ENCODE measurements around the gene TSPAN18. TPM values are rescaled to one million over a fixed set of nuclear protein-coding genes. Genes with fewer than 3 reads are reported as not detected.

The TSPAN18 gene
- total RNA-seq, 1 experiment from 2014 or later = not detected

DNA sequence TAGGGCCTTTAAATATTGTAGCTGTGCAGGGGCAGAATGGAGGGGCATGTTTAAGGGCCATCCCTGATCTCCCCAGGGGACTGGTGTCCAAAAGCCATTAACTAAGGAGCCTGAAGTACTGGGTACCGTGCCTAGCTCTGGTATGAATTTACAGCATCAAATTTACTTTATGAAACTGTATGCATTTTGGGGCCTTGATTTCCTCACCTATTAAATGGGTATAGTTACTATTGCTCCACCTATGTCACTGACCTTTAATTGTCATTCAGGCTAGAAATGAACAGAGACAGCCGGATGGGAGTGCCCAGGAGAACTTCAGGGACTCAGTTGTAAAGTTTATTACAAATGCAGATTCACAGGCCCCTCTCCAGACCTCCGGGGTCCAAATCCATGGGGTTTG, 235.7 kb downstream of the TSPAN18 start:
- CTCF ChIA-PET = no interaction called here

DNA sequence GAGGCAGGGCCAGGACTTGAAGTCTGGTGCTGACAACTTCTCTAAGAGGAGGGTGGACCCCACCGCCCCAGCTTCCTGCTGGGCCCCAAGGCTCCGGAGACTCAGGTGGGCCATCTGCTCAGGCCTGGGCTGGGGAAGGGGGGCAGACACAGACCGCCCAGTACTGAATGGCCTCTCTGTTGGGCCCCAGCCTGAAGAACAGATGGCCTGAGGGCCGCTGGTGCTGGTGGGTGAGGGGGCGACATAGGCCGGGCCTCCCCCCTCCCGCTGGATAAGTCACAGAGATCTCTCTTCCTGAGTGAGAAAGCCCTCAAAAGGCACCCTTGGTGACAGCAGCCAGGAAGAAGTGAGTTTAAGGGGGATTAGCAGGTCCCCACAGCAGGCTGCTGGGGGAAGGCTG, 236.4 kb downstream of the TSPAN18 start:
- Histone ChIP-seq H3K9ac (ENCODE audit: low read length) (no peak overlapping the region), H2AFZ (ENCODE audit: low read length) (no peak overlapping the region), H3K27me3 (ENCODE audit: low read length) (no peaks in the 10 kb centered on the region), H3K79me2 (ENCODE audit: low read length) (no peaks in the 10 kb centered on the region), H3K4me1 (ENCODE audit: insufficient read depth, low read length) (no peaks in the 10 kb centered on the region), H3K36me3 (ENCODE audit: low read depth, low read length) (no peaks in the 10 kb centered on the region), H3K4me3 (ENCODE audit: low read length) (no peak overlapping the region), H3K9me2 (replicated peaks; ENCODE audit: low read length) (no peaks in the 10 kb centered on the region), H3K27ac (ENCODE audit: low read length) (no peak overlapping the region), H3K4me2 (ENCODE audit: low read length) (no peak overlapping the region), H3K9me3 (ENCODE audit: low read length) (no peaks in the 10 kb centered on the region), H3F3A (ENCODE audit: low read length, unreplicated experiment) (no peaks in the 10 kb centered on the region), H4K20me1 (ENCODE audit: low read length) (no peaks in the 10 kb centered on the region)
- no TSS peak for BruUV-seq (replicated peaks)
- TF ChIP-seq EZH2phosphoT487 (IDR thresholded peaks at IDR 0.05; ENCODE audit: borderline replicate concordance, low read length) (no peak), EZH2 (IDR thresholded peaks at IDR 0.05; ENCODE audit: low read length, unreplicated experiment) (no peak)
- TF ChIP-seq, protein P1, sequence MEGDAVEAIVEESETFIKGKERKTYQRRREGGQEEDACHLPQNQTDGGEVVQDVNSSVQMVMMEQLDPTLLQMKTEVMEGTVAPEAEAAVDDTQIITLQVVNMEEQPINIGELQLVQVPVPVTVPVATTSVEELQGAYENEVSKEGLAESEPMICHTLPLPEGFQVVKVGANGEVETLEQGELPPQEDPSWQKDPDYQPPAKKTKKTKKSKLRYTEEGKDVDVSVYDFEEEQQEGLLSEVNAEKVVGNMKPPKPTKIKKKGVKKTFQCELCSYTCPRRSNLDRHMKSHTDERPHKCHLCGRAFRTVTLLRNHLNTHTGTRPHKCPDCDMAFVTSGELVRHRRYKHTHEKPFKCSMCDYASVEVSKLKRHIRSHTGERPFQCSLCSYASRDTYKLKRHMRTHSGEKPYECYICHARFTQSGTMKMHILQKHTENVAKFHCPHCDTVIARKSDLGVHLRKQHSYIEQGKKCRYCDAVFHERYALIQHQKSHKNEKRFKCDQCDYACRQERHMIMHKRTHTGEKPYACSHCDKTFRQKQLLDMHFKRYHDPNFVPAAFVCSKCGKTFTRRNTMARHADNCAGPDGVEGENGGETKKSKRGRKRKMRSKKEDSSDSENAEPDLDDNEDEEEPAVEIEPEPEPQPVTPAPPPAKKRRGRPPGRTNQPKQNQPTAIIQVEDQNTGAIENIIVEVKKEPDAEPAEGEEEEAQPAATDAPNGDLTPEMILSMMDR (conservative IDR thresholded peaks at IDR 0.05; ENCODE audit: low read depth, low read length) = no peak
- ChIA-PET CTCF (no interaction called here), POLR2A (ENCODE audit: unreplicated experiment) (no interaction called here)
- DNase-seq = no peak
- ATAC-seq = no peak
- intact Hi-C loops (cut with micrococcal nuclease) = no loop called here

More for the DNA sequence above, 235.7 kb downstream of the TSPAN18 start:
- Histone ChIP-seq H3K4me2 (ENCODE audit: low read length) (no peak overlapping the region), H3K9ac (ENCODE audit: low read length) (no peak overlapping the region), H3K9me2 (replicated peaks; ENCODE audit: low read length) (no peaks in the 10 kb centered on the region), H3K4me3 (ENCODE audit: low read length) (no peak overlapping the region), H3K4me1 (ENCODE audit: insufficient read depth, low read length) (no peaks in the 10 kb centered on the region), H2AFZ (ENCODE audit: low read length) (no peak overlapping the region), H3K27ac (ENCODE audit: low read length) (no peak overlapping the region), H3K36me3 (ENCODE audit: low read depth, low read length) (no peaks in the 10 kb centered on the region), H3K9me3 (ENCODE audit: low read length) (no peaks in the 10 kb centered on the region), H3K27me3 (ENCODE audit: low read length) (no peaks in the 10 kb centered on the region), H4K20me1 (ENCODE audit: low read length) (no peaks in the 10 kb centered on the region), H3K79me2 (ENCODE audit: low read length) (no peaks in the 10 kb centered on the region), H3F3A (ENCODE audit: low read length, unreplicated experiment) (no peaks in the 10 kb centered on the region)
- ATAC-seq (no peak), DNase-seq (no peak)
- BruUV-seq (replicated peaks) = no TSS peak
- POLR2A ChIA-PET (ENCODE audit: unreplicated experiment) = no interaction called here
- intact Hi-C loops (cut with micrococcal nuclease) = no loop called here
- TF ChIP-seq, protein P1 (conservative IDR thresholded peaks at IDR 0.05; ENCODE audit: low read depth, low read length) = no peak
- TF ChIP-seq EZH2 (IDR thresholded peaks at IDR 0.05; ENCODE audit: low read length, unreplicated experiment) = no peak
- no peak for TF ChIP-seq EZH2phosphoT487 (IDR thresholded peaks at IDR 0.05; ENCODE audit: borderline replicate concordance, low read length)

DNA sequence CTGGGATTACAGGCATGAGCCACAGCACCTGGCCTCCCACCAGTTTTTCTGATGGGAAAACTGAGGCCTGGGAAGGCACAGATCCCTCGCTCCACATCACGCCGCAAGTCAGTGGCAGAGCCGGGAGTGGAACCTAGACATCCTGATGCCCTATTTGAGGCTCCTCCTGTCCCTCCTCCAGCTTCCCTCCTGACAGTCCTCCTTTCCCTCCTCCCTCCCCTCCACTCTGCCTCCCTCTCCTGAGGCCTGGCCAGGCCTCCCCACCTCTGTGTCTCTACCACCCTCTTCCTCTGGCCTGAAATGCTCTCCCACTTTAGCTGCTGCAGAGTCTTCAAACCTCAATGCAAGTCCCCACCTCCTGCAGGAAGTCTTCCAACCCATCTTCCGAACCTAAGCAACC, 237.2 kb downstream of the TSPAN18 start:
- Histone ChIP-seq H3K79me2 (ENCODE audit: low read length) (no peaks in the 10 kb centered on the region), H3K9me3 (ENCODE audit: low read length) (no peaks in the 10 kb centered on the region), H3K27ac (ENCODE audit: low read length) (no peak overlapping the region), H3K9ac (ENCODE audit: low read length) (no peak overlapping the region), H3K4me3 (ENCODE audit: low read length) (no peak overlapping the region), H3K4me2 (ENCODE audit: low read length) (no peak overlapping the region), H3K4me1 (ENCODE audit: insufficient read depth, low read length) (no peaks in the 10 kb centered on the region), H3F3A (ENCODE audit: low read length, unreplicated experiment) (no peaks in the 10 kb centered on the region), H3K27me3 (ENCODE audit: low read length) (no peaks in the 10 kb centered on the region), H3K9me2 (replicated peaks; ENCODE audit: low read length) (no peaks in the 10 kb centered on the region), H2AFZ (ENCODE audit: low read length) (no peak overlapping the region), H3K36me3 (ENCODE audit: low read depth, low read length) (no peaks in the 10 kb centered on the region), H4K20me1 (ENCODE audit: low read length) (no peaks in the 10 kb centered on the region)
- TF ChIP-seq, protein P1 (conservative IDR thresholded peaks at IDR 0.05; ENCODE audit: low read depth, low read length) = no peak
- no peak for TF ChIP-seq EZH2 (IDR thresholded peaks at IDR 0.05; ENCODE audit: low read length, unreplicated experiment)
- no peak for TF ChIP-seq EZH2phosphoT487 (IDR thresholded peaks at IDR 0.05; ENCODE audit: borderline replicate concordance, low read length)
- ATAC-seq (no peak), DNase-seq (no peak)
- no TSS peak for BruUV-seq (replicated peaks)
- intact Hi-C loops (cut with micrococcal nuclease) = no loop called here
- ChIA-PET POLR2A (ENCODE audit: unreplicated experiment) (no interaction called here), CTCF (no interaction called here)
